Liver (tissue), 9 donors: ENCODE measurements around the gene CCAR1. TPM values are rescaled to one million over a fixed set of nuclear protein-coding genes. Genes with fewer than 3 reads are reported as not detected.

Source experiments
- DNase-seq: peaks from one replicate; pipeline ENCODE4 v3.0.0-alpha.2; 2017; ENCODE audit warnings: low spot score
- H3K27ac ChIP-seq, 2 donors: one replicate each; pipeline ENCODE4 v1.7.0; 2013; ENCODE audit warnings: inconsistent platforms in 2 of 2, low read length in 2 of 2, control low read depth in 1 of 2, low read depth in 1 of 2, mild to moderate bottlenecking in 1 of 2
- H3K27me3 ChIP-seq, 4 donors: one replicate each; pipeline versions ENCODE4 v1.6.1 to v1.7.0; 2013; ENCODE audit warnings: low read length in 3 of 4, inconsistent platforms in 1 of 4, mild to moderate bottlenecking in 1 of 4, moderate library complexity in 1 of 4; ENCODE audit not compliant: control insufficient read depth in 4 of 4, insufficient read depth in 4 of 4
- H3K36me3 ChIP-seq, 4 donors: one replicate each; pipeline versions ENCODE4 v1.6.1 to v1.7.0; 2013; ENCODE audit warnings: low read length in 3 of 4, mild to moderate bottlenecking in 3 of 4, low read depth in 1 of 4, moderate library complexity in 1 of 4; ENCODE audit not compliant: control insufficient read depth in 4 of 4, insufficient read depth in 3 of 4
- H3K4me1 ChIP-seq, 4 donors: one replicate each; pipeline versions ENCODE4 v1.6.1 to v1.7.0; 2013; ENCODE audit warnings: low read length in 3 of 4, mild to moderate bottlenecking in 3 of 4, moderate library complexity in 1 of 4; ENCODE audit not compliant: control insufficient read depth in 4 of 4, insufficient read depth in 4 of 4
- H3K4me3 ChIP-seq, 3 donors: one replicate each; pipeline versions ENCODE4 v1.6.1 to v1.7.0; 2013; ENCODE audit warnings: low read length in 3 of 3, control low read depth in 1 of 3, low read depth in 1 of 3, mild to moderate bottlenecking in 1 of 3
- H3K9ac ChIP-seq, 2 donors: one replicate each; pipeline ENCODE4 v1.7.0; 2013; ENCODE audit warnings: low read length in 2 of 2, mild to moderate bottlenecking in 2 of 2, moderate library complexity in 2 of 2, control low read depth in 1 of 2, low read depth in 1 of 2
- H3K9me3 ChIP-seq, 4 donors: one replicate each; pipeline versions ENCODE4 v1.6.1 to v1.7.0; 2013; ENCODE audit warnings: low read length in 3 of 4; ENCODE audit not compliant: control insufficient read depth in 4 of 4
- ATF3 ChIP-seq: IDR thresholded peaks from 2 replicates; pipeline ENCODE4 v1.6.1; 2016; ENCODE audit warnings: antibody characterized with exemption
- CTCF ChIP-seq: fragments of 150-350 bp; IDR thresholded peaks from 2 replicates; pipeline ENCODE4 v1.5.1; 2017; ENCODE audit warnings: improper control_type of control experiment, low read depth, low read length; ENCODE audit not compliant: missing input control
- EGR1 ChIP-seq, 2 donors: IDR thresholded peaks; 2 replicates each; pipeline ENCODE4 v1.6.1; 2016 to 2018; ENCODE audit warnings: antibody characterized with exemption in 2 of 2, low read depth in 2 of 2
- FOXA1 ChIP-seq: IDR thresholded peaks from 2 replicates; pipeline ENCODE4 v1.6.1; 2016; ENCODE audit warnings: antibody characterized with exemption
- FOXA2 ChIP-seq: IDR thresholded peaks from 2 replicates; pipeline ENCODE4 v1.6.1; 2016; ENCODE audit warnings: antibody characterized with exemption
- GABPA ChIP-seq, 2 donors: IDR thresholded peaks in 1 of 2; conservative IDR thresholded peaks in 1 of 2; 2 replicates each; pipeline ENCODE4 v1.6.1; 2016; ENCODE audit warnings: antibody characterized with exemption in 2 of 2, mild to moderate bottlenecking in 1 of 2, moderate library complexity in 1 of 2
- HNF4A ChIP-seq, 2 donors: conservative IDR thresholded peaks; 2 replicates each; pipeline ENCODE4 v1.6.1; 2016; ENCODE audit warnings: antibody characterized with exemption in 2 of 2, mild to moderate bottlenecking in 2 of 2
- HNF4G ChIP-seq: IDR thresholded peaks from 2 replicates; pipeline ENCODE4 v1.6.1; 2016; ENCODE audit warnings: antibody characterized with exemption
- JUND ChIP-seq, 2 donors: IDR thresholded peaks; 2 replicates each; pipeline ENCODE4 v1.6.1; 2016; ENCODE audit warnings: antibody characterized with exemption in 2 of 2
- MAX ChIP-seq: IDR thresholded peaks from 2 replicates; pipeline ENCODE4 v1.6.1; 2016; ENCODE audit warnings: antibody characterized with exemption
- NR2F2 ChIP-seq: IDR thresholded peaks from 2 replicates; pipeline ENCODE4 v1.6.1; 2016; ENCODE audit warnings: antibody characterized with exemption
- RAD21 ChIP-seq, 2 donors: IDR thresholded peaks; 2 replicates each; pipeline ENCODE4 v1.6.1; 2016; ENCODE audit warnings: antibody characterized with exemption in 2 of 2, mild to moderate bottlenecking in 2 of 2
- REST ChIP-seq: IDR thresholded peaks from 2 replicates; pipeline ENCODE4 v1.6.1; 2016; ENCODE audit warnings: antibody characterized with exemption, mild to moderate bottlenecking
- RXRA ChIP-seq, 2 donors: IDR thresholded peaks; 2 replicates each; pipeline ENCODE4 v1.6.1; 2017 to 2018; ENCODE audit warnings: antibody characterized with exemption in 2 of 2, mild to moderate bottlenecking in 1 of 2
- TAF1 ChIP-seq: conservative IDR thresholded peaks from 2 replicates; pipeline ENCODE4 v1.6.1; 2016; ENCODE audit warnings: antibody characterized with exemption, mild to moderate bottlenecking
- ZBTB33 ChIP-seq: IDR thresholded peaks from 2 replicates; pipeline ENCODE4 v1.6.1; 2016; ENCODE audit warnings: antibody characterized with exemption
- WGBS: extraction: QIAGEN DNeasy Blood & Tissue Kit; methylation state at CpG from one replicate; pipeline ENCODE4 v1.1.7; 2013; 5-methylcytosine and 5-hydroxymethylcytosine counted together
- polyA plus RNA-seq, 2 donors: library from polyadenylated mRNA; stranded (reverse) in 1 of 2; unstranded in 1 of 2; fragments of 200-250 nt in 1 of 2; fragments of >200 nt in 1 of 2; fragmentation: Nextera tagmentation in 1 of 2; extraction: Ambion mirVana in 1 of 2; gene quantifications; one replicate each; pipeline versions ENCODE4 v1.2.1 to v1.2.3, GENCODE V29; 2013 to 2015
- total RNA-seq, 2 donors: library from RNA; depleted of rRNA; stranded (reverse); fragments of >200 nt; gene quantifications; one replicate each; pipeline ENCODE4 v1.2.3, GENCODE V29; 2014
- donor health status: healthy.
- donor health status: healthy.
- donor health status: healthy.
- donor health status: healthy.
- donor health status: healthy.

The CCAR1 gene
- total and polyA plus RNA-seq, 4 donors = 10.5 to 27.5 (median 19.8) TPM

- Histone ChIP-seq H3K27ac (no peak overlapping the region), H3K4me3 (no peak overlapping the region), H3K9me3 (no peaks in the 10 kb centered on the region), H3K9ac (no peak overlapping the region), H3K27me3 (no peaks in the 10 kb centered on the region), H3K4me1 (peaks cover 2 to 10% (median 7%) of the 10 kb centered on the region in 4 donors), H3K36me3 (no peaks in the 10 kb centered on the region)
- DNase-seq = no peak
- 91% methylated on average over 6 of the region's 6 CpGs for WGBS
- no peak for TF ChIP-seq EGR1 (IDR thresholded peaks at IDR 0.05; ENCODE audit: low read depth in 2 of 2)
- TF ChIP-seq REST = no peak
- TF ChIP-seq CTCF = no peak
- no peak for TF ChIP-seq MAX
- no peak for TF ChIP-seq FOXA1
- TF ChIP-seq ZBTB33 = no peak
- no peak for TF ChIP-seq RAD21 (IDR thresholded peaks at IDR 0.05)
- no peak for TF ChIP-seq RXRA (IDR thresholded peaks at IDR 0.05)
- no peak for TF ChIP-seq GABPA (IDR thresholded peaks at IDR 0.05 in 1 of 2, conservative IDR thresholded peaks at IDR 0.05 in 1 of 2)
- TF ChIP-seq HNF4A (conservative IDR thresholded peaks at IDR 0.05) = no peak
- TF ChIP-seq ATF3 = no peak
- no peak for TF ChIP-seq TAF1
- no peak for TF ChIP-seq JUND (IDR thresholded peaks at IDR 0.05)
- TF ChIP-seq HNF4G = no peak
- TF ChIP-seq NR2F2 = no peak
- no peak for TF ChIP-seq FOXA2
Observed at GRCh38 chr10:68829952-68830351, 108.9 kb downstream of the CCAR1 start.

- 89% methylated on average over 5 of the region's 5 CpGs for WGBS
Observed at GRCh38 chr10:68831961-68832455, 111.0 kb downstream of the CCAR1 start.

More at GRCh38 chr10:68831961-68832455, 111.0 kb downstream of the CCAR1 start:
- Histone ChIP-seq H3K9ac (no peak overlapping the region), H3K27me3 (no peaks in the 10 kb centered on the region), H3K36me3 (no peaks in the 10 kb centered on the region), H3K4me1 (peaks cover 0 to 6% (median 3%) of the 10 kb centered on the region in 4 donors), H3K4me3 (no peak overlapping the region), H3K9me3 (no peaks in the 10 kb centered on the region), H3K27ac (no peak overlapping the region)
- TF ChIP-seq MAX (no peak), HNF4G (no peak), RXRA (IDR thresholded peaks at IDR 0.05) (no peak), REST (no peak), ATF3 (no peak), FOXA2 (no peak), EGR1 (IDR thresholded peaks at IDR 0.05; ENCODE audit: low read depth in 2 of 2) (no peak), ZBTB33 (no peak)
- no peak for DNase-seq
